Measurements from ENCODE around the gene KDM8.

GRCh38 chr16:27205423-27206065 is 2.2 kb downstream of the KDM8 start:
- TF ChIP-seq CTCF (IDR thresholded peaks at IDR 0.05; ENCODE audit: low read length) = no peak
- no peak for TF ChIP-seq EZH2 (IDR thresholded peaks at IDR 0.05; ENCODE audit: borderline replicate concordance, low read length)

Data from OCI-LY1 (cell line).